ENCODE measurements around the gene SCYGR3.

The SCYGR3 gene

DNA sequence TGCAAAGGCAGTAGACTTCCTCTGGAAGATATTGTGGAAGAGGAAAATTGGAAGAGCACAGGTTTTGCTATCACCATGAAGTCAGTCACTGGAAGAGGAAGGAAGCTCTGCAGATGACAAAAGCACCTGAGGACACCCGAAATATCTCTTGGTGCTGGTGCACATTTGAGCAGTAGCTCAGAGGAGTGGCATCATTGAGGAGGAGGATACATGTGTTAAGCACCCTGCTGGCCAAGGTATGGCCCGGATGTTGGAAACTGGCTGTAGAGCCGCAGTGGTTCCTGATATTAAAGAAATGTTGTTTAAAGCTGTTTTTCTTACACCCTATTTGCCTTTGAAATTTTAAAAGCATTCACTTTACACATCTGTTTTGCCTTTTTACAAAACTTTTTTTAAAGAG lies 48.6 kb downstream of the SCYGR3 start:
- no peak for DNase-seq (ENCODE audit: extremely low read depth in 1 of 2, low read depth in 1 of 2)

GRCh38 chr2:227565080-227565479 lies 49.6 kb downstream of the SCYGR3 start:
- no peak for DNase-seq (ENCODE audit: extremely low read depth in 1 of 2, low read depth in 1 of 2)
